LNCAP (cell line): Measurements from ENCODE around the gene DDX46.

Source experiments
- TF ChIP-seq, protein P1 (sequence below): fragments of 450-650 bp; IDR thresholded peaks from 2 replicates; pipeline ENCODE4 v1.5.1; 2017; ENCODE audit warnings: mild to moderate bottlenecking

DDX46 gene

DNA sequence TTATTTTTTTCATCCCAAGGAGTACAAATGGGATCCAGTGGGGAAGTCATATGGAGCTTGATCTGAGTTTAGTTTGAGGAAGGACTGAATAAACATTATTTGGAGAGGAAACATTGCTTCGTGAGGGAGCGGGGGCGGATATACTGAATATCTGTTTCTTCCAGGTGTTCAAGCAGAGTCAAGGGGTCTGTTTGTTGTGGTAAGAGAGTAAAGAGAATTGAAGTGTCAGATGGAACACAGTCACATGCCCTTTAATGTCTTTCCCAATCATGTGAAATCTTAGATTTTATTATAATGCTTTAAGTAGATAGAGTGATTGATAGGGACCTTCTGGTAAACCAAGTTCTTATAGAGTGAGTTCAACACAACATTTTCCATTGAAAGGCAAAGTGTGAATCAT, 33.7 kb downstream of the DDX46 start:
- TF ChIP-seq, protein P1, sequence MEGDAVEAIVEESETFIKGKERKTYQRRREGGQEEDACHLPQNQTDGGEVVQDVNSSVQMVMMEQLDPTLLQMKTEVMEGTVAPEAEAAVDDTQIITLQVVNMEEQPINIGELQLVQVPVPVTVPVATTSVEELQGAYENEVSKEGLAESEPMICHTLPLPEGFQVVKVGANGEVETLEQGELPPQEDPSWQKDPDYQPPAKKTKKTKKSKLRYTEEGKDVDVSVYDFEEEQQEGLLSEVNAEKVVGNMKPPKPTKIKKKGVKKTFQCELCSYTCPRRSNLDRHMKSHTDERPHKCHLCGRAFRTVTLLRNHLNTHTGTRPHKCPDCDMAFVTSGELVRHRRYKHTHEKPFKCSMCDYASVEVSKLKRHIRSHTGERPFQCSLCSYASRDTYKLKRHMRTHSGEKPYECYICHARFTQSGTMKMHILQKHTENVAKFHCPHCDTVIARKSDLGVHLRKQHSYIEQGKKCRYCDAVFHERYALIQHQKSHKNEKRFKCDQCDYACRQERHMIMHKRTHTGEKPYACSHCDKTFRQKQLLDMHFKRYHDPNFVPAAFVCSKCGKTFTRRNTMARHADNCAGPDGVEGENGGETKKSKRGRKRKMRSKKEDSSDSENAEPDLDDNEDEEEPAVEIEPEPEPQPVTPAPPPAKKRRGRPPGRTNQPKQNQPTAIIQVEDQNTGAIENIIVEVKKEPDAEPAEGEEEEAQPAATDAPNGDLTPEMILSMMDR = no peak

DNA sequence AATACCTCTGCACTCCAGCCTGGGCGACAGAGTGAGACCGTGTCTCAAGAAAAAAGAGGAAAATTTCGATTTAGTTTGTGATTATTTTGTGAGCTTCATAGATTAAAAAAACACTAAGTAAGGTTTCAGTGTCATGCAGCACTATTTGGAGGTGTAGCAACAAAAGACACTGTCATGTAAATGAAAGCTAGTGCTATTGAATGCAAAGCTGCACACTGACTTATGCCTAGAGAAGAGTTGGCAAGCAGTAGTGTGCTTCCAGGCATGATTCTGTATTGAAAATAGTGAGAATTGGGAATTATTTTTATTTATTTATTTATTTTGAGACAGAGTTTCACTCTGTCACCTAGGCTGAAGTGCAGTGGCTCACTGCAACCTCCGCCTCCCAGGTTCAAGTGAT, 34.5 kb downstream of the DDX46 start:
- TF ChIP-seq, protein P1 = no peak

DNA sequence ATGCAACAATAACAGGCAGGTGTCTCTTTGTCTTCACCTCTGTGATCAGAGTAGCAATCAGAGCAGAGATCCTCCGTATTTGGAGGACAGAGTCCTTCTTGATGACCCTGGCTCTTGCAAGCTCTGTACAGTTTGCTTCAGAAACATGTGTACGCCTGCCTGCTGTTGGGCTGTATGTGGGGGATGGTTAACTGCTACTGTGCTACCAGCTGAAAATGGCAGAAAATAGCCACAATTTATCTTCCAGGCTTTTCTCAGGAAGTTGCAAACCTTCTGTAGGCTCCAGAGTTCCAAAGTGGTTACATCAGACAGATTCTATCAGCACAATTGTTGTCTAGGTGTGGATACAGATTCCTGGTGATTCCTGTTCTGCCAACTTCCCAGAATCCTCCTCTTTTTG, 35.5 kb downstream of the DDX46 start:
- TF ChIP-seq, protein P1 = no peak

DNA sequence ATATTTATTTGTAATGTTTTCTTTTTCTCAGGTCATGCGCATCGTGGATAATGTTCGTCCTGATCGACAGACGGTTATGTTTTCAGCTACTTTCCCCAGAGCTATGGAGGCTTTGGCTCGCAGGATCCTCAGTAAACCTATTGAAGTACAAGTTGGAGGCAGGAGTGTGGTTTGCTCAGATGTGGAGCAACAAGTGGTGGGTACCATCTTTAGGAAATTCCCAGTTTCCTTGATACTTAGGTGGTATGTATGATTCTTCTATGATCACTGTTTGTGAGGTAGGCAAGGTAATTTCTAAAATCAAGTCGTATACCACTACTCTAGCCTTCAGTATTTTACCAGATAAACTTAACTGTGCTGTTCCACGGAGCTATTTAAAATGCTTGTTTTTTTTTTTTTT, 36.2 kb downstream of the DDX46 start:
- TF ChIP-seq, protein P1 = no peak

DNA sequence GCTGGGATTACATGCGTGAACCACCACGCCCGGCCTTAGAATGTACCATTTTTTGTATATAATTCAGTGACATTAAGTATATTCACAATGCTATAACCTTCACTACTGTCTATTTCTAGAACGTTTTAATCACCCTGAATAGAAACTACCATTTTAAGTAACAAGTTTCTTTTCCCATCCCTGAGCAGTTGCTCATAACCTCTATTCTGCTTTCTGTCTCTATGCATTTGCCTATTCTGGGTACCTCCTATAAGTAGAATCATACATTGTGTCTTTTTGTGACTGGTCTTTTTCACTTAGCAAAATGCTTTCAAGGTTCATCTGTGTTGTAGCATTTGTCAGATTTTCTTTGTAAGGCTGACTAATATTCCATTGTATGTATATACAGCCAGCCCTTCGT, 39.9 kb downstream of the DDX46 start:
- TF ChIP-seq, protein P1 = no peak

DNA sequence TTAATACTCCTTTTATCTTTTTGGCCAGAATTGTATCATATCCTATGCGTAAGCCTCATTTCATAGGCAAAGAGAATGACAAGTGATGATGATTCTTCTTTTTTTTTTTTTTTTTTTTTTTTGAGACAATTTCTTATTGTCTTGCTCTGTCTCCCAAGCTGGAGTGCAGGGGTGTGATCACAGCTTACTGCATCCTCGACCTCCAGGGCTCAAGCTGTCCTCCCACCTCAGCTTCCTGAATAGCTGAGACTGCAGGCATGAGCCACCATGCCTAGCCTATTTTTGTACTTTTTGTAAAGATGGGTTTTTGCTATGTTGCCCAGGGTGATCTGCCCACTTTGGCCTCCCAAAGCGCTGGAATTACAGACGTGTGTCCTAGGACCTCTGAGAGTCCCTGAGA, 45.2 kb downstream of the DDX46 start:
- TF ChIP-seq, protein P1 = no peak

DNA sequence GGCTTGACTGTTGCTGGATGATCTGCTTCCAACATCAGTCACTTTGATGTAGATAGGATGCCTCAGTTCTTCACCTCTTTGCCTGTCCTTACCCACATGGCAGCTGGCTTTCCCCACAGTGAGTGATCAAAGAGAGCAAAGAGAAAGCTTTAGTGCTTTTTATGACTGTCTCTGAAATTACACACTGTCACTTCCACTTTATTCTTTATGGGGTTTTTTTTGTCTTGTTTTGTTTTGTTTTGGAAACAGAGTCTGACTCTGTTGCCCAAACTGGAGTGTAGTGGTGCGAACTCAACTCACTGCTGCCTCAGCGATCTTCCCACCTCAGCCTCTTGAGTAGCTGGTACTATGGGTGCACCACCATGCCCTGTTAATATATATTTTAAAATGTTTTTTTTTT, 54.8 kb downstream of the DDX46 start:
- TF ChIP-seq, protein P1 = no peak

DNA sequence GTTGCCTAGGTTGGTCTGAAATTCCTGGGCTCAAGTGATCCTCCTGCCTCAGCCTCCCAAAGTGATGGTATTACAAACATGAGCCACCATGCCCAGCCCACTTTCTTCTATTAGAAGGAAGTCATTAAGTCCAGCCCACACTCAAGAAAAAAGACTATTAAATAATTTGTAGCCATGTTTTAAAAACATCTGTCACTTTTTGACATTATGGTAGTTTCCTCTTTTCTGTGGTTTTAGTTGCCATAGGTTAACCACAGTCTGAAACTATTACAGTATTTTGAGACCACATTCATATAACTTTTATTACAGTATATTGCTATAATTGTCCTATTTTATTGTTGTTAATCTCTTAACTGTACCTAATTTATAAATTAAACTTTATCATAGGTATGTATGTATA, 55.2 kb downstream of the DDX46 start:
- TF ChIP-seq, protein P1 = no peak
